Right lobe of liver (tissue), 4 donors: ENCODE data around the gene RING1.
A peak's percentile ranks its signal among the peaks of the same experiment; 100 is the strongest.

Experiments
- POLR2A ChIP-seq: fragments of 450-650 bp; IDR thresholded peaks from one replicate; pipeline ENCODE4 v1.6.1; 2017; ENCODE audit warnings: antibody characterized with exemption, mild to moderate bottlenecking
- TF ChIP-seq, protein P1 (sequence below), 4 donors: fragments of 200-600 bp in 3 of 4; fragments of 450-650 bp in 1 of 4; IDR thresholded peaks; one replicate each; pipeline versions ENCODE4 v1.5.1 to v1.8.0; 2016 to 2022; ENCODE audit warnings: antibody characterized with exemption in 4 of 4, mild to moderate bottlenecking in 2 of 4
- donor health status: DM: no; HTN: no; CAD: no.
- donor health status: DM: no; HTN: no; CAD: no.
- donor health status: DM: no; HTN: yes; CAD: no.

DNA sequence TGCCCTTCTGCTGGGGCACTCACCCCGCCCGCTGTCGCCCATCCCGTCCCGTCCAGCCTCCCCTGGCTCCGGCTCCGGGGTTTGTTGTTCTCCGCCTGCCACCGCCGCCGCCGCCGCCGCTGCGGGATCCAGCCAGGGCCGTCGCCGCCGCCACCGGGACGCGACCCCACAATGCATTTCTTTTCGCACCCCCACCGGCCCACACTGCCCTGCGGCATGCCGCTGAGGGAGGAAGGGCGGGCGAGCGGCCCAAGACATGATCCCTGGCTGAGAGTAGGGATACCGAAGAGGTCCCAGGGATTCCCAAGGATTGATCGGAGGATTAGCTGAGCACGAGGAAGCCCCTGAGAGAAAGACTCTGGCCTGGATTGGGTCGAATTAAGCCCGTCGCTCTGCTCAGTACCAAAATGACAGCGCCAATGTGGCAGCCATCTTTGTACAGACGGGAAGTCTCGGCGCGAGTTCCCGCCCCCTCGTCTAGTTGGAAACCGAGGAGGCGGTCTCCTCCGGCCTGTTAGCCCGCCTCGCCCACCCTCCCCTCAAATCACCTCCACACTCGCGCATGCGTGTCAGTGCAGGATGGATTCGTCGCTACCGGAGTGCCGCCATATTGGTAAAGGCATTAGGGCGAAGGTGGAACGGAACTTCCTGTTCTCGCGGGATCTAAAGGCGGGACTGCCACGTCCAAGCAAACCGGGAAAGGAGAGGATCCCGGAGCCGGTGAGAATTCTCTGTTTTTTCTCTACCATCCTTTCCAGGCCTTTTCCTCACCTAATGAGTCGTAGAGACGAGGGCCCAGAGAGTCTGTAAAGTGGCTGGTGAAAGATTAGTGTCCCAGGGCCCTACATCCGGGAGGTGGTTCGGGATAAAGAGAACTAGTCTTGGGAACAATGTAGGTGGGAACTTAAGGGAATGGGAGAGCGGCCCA lies 7.8 kb upstream of the RING1 start, which contains the start of the genes RXRB and SLC39A7:
- peak; percentile 71 for TF ChIP-seq POLR2A
- TF ChIP-seq, protein P1, sequence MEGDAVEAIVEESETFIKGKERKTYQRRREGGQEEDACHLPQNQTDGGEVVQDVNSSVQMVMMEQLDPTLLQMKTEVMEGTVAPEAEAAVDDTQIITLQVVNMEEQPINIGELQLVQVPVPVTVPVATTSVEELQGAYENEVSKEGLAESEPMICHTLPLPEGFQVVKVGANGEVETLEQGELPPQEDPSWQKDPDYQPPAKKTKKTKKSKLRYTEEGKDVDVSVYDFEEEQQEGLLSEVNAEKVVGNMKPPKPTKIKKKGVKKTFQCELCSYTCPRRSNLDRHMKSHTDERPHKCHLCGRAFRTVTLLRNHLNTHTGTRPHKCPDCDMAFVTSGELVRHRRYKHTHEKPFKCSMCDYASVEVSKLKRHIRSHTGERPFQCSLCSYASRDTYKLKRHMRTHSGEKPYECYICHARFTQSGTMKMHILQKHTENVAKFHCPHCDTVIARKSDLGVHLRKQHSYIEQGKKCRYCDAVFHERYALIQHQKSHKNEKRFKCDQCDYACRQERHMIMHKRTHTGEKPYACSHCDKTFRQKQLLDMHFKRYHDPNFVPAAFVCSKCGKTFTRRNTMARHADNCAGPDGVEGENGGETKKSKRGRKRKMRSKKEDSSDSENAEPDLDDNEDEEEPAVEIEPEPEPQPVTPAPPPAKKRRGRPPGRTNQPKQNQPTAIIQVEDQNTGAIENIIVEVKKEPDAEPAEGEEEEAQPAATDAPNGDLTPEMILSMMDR (IDR thresholded peaks at IDR 0.05): no peak
